ENCODE data around the gene RTN4R.
"Not testable (repeated sequence)": the region's sequence is repeated elsewhere in the genome, so short reads cannot be mapped to it uniquely, and the experiment has no call there.

The RTN4R gene

DNA sequence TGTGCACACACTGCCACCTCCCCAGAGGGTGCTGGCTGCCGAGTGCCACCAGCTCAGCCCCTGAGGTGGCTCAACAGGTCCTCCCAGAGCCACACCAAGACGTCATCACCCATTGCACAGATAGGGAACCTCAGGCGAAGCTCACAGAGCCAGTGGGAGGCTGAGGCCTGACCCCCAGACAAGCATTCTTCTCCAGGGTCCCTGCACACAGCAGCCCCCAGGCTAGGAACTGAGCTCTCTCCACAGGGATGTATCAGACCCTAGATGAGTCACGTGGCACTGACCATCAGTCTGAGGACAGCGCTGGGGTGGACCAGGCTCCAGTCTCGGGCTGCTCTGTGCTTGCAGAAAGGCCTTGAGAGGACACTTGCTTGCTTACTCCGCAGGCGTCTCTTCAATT, 1.6 kb upstream of the RTN4R start:
- not testable (repeated sequence) for DNase-seq

DNA sequence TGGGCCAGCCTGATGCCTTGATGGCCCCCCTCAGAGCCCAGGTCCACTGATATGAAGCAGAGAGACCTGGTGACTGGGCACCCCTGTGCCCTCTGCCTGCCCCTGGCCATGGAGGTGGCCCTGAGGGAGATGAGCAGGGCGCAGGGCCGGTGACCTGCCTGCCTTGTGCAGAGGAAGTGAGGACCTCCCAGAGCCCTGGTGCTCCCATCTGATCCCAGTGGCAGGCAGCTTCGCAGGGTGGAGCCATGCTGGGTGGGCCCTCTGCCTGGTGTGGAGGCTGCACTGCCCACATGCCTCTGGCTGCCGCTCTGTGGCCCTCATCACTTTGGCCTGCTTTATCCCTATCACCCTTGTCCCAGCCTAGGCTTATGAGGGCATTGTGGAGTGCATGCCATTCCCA, 1.1 kb upstream of the RTN4R start:
- not testable (repeated sequence) for DNase-seq

DNA sequence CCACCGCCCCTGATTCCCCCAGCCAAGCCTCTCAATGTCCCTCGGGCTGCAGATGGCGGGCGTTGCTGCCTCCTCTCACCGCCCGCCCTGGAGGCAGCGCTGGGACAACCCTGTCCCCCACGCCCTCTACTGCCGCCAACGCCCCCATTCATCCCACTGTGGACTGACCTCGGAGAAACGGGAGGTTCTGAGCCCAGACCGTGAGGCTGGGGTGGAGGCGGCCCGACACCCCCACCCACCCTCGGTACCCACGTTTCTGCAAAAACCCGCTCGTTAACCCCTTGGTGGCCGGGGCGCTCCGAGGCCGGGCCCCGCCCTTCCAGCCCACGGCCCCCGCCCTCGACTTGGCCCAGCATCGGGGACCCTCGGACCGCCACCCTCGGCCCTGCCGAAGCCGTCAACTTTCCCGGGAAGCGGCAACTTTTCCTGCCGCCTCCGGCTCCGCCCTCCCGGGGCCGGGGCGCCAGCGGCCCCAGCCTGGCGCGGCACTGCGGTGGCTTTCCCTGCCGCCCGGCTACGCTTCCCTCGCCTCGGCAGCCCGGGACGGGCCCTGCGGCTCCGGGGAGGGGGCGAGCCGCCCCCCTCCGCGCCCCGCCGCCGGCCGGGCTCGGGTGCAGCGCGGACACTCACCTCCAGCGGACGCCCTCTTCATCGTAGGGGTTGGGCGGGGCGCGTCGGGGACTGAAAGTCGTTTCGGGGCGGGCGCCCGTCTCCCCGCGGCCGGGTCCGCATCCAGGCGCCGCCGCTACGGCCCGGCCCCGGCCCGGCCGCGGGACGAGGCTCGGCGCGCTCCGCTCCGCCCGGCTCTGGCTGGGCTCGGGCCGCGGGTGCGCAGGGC, 458 bp downstream of the RTN4R start:
- DNase-seq, result no peak

DNA sequence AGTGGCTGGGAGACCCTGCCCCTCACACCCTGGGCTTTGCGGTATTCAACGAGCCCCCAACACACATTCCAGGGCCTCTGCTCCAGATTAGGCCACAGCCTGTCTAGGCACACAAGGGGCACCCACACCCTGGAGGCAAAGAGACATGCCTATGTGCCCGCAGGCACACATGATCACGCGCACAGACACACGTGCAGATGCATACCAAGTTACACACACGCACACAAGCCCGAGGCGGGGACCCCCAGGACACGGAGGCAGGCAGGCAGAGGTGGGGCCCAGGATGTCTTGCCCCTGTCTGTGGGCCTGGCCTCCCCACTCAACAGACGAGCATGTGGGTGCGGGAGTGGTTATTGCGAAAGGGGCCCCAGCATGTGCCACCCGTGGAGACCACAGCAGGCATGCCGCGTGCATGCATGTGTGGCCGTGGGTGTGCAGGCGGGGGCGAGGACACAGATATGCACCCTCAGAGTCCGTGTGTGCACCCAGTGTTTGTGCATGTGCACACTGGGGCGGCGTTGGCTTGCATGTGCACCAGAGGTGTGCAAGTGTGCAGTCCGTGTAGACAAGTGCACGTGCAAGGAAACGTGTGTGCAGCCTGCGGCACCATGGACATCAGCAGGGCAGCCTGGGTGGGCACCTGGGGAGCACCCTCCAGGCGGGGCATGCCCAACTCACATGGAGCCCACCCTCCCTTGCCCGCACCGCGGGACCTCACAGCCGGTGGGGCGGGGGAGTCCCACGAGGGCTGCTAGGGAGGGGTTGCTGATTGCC, 1.3 kb downstream of the RTN4R start:
- DNase-seq, result not testable (repeated sequence)

DNA sequence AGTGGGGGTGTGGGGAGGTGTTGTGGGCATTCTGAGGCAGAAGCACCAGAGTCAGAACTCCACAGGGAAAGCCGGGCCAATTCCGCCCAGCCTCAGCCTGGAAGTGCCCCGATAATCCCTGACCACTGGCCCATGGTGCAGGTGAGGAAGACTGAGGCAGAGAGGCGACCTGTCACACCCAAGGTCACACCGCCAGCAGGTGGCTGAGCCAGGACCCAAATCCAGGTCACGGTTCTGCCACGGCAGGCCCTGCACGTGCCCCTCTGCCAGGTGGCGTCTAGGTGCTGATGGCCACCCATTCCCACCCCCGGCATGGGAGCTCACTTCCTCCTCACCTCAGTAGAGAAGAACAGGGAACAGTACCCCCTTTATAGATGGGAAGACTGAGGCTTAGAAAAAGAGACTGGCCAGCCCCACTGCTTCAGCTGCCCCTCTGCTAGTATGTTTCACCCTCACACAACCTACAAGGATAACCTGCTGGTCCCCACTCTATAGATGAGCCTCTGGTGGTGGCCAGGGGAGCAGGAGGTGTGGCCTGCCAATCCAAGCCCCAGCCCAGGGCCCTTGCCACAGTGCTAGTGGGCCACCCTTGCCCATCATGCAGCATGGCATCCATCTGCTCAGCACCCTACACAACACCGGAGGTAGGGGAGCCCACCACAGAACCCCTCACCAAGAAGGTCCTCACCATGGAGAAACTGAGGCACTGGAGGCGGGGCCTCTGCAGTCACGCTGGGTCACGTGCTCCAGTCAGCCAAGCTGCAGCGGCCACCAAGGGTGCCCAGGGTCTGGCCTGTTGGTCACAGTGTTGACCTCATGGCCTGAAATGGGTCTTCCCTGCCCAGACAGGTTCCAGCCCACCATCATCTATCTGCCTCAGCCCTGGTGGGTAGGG, 2.1 kb downstream of the RTN4R start:
- DNase-seq, result not testable (repeated sequence)

DNA sequence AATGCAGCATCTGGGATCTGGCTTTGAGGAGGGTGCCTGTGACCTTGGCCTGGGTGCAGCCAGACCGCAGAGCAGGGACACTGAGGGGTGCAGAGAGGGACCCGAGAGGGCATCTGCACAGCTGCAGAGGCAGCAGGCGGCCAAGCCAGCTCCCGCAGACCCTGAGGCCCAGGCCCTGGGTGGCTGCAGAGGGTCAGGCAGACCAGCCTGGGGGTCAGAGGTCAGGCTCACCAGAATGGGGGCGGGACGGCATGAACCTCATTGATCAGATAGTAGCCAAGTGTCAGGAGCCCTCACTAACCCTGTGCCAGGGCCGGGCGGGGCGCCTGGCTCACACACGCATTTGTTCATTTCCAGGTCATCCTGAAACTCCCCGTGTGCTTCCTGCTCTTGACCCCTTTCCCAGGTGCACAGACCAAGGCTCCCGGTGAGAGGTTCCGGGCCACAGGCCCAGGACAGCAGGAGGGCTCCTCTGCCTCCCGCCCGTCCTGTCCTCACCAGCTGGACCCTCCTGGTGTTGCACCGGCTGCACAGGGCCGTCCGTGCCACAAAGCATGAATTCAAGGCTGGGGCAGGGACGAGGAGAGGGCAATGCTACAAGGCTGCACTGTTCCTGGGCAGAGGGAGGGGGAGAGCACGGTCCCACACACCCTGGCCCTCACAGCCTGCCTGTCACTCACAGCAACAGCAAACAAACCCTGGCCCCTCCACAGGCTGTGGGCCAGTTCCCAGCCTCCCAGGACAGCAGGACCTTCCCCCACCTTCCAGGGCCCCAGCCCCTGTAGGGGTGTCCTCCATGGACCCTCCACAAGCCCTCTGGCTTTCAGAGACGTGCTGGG, 3.3 kb downstream of the RTN4R start:
- DNase-seq, result no peak

DNA sequence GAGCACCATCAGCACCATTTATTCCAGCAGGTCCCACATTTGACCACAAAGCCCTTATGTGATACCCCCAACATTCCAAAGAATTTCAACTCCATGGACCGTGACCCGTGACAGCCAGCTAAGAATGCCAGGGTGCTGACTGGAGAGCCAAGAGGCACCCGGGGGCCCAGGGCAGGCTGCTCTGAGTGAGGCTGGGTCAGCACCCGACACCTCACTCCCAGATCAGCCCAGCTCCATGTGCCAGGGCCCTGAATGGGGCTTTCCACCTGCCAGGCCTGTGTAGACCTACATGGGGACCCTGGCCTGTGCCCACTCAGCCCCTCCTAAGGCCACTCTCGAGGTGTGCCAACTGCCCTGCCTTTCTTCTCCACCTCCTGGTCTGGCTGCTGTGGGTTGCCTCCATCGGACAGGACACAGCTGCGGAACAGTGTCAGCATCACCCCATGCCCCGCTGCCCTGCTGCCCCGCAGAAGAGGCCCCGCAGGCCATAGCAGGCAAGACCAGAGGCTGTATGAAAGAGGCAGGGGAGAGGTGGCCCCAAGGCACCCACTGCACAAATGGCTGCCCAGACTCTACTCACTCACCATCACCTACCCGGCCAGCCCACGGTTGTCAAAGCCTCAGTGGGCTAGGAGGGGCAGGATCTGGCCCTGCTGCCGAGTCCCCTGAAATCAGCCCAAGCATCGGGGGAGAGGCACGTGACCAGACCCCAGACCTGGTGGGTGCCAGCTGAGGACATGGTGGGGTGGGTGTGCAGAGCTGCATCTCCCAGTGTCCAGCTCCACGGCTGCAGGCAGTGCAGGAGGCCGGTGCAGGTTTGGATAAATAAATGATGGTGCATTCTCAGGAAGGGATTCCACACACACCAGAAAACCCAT, 4.5 kb downstream of the RTN4R start:
- not testable (repeated sequence) for DNase-seq

DNA sequence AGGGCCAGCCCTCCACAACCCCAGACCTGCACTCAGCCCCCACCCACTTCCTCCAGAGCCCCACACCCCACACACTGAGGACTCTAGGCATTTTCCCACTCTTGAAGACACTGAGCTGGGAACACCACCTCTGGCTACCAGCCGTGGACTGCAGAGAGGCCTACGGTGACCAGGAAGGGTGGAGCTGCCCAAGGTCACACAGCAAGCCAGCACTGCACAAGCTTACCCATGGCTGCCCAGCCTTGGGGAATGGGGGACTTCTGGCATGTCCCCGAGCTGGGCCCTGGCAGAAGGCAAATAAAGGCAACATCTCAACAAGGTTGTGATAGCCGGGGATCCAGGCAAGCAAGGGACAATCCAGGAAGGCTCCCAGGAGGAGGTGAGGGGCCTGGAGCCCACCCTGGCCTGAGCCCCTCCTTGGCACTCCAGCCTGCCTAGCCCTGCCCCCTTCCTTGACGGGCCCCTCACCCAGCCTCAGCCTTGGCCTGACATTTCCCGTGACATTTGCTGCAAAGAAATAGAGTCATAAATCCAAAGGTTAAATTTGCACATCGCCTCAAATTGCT, 5.5 kb downstream of the RTN4R start:
- no peak for DNase-seq

DNA sequence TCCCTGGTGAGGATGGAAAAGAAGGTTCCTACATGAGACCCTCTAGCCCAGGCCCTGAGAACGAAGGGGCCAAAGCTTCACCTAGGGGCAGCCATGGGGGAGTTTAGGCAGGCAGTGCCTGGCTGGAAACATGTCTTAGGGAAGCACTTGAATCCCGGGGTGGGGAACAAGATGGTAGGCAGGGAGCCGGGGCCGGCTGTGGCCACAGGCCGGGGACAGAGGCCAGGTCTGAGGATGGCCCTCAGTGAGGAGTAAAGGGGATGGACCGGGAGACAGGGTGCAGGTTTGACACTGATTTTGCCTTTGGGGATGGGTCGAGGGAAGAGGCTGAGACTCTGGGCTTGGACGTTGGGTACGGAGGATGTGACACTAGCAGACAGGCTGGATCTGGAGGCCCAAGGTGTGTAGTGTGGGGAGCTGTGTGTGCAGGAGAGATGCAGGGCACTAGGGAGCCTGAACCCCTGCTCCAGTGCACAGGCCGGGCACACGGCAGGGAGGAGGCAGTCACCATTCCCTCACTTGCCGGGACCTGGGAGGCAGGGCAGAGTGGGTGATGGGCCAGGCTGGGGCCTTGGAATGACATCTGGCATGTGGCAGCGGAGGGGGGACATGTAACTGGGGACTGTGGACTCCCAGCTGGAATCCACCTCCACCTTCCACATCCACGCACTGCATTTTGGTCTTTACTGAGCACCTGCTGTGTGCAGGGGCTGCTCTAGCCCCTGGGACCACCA, 6.1 kb downstream of the RTN4R start:
- DNase-seq, result no peak

DNA sequence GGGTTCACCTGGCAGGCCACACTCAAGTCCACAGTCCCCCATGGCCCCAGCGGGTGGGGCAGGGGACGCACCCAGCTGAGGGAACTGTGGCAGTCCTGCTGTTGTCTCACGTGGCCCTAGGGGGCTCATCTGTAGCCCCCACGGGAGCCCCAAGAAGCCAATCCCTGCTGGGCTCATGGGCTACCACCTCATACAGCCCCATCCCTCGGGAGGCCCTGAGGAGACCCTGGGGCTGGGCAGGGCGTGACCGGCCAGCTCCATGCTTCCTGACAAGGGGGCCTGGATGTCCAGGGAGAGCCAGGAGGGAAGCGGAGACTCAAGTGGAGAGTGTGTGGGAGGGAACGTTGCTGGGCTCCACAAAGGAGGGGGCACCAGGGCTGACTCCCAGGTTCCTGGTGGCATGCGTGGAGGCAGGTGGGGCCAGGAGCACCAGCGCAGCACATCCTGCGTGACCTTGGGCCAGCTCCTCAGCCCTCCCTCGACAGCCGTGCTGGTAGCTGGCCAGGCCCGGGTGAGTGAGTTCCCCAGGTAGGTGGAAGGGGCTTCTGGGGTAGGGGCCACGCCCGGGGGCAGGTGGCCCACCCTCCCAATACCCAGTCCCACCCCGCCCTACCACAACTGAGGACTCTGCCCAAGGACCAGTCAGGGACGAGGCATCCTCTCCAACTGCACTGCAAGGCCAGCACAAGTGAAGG, 7.9 kb downstream of the RTN4R start:
- no peak for DNase-seq

DNA sequence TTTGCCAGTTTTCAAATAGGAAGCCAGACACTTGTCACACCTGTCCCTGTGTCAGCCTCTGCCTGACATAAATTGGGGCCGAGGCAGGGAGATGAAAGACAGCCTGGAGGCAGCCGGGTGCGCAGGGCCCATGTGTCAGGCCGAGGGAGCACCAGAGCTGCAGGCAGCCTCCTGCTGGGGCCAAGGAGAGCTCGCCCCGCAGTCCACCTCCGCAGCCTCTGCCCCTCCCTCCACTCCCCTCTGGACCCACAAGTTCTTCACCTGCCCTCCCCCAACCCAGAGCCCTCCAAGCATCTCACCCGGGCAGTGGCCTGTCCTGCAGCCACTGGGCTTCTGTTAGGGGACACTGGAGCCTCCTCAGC, 8.8 kb downstream of the RTN4R start:
- DNase-seq, result no peak

DNA sequence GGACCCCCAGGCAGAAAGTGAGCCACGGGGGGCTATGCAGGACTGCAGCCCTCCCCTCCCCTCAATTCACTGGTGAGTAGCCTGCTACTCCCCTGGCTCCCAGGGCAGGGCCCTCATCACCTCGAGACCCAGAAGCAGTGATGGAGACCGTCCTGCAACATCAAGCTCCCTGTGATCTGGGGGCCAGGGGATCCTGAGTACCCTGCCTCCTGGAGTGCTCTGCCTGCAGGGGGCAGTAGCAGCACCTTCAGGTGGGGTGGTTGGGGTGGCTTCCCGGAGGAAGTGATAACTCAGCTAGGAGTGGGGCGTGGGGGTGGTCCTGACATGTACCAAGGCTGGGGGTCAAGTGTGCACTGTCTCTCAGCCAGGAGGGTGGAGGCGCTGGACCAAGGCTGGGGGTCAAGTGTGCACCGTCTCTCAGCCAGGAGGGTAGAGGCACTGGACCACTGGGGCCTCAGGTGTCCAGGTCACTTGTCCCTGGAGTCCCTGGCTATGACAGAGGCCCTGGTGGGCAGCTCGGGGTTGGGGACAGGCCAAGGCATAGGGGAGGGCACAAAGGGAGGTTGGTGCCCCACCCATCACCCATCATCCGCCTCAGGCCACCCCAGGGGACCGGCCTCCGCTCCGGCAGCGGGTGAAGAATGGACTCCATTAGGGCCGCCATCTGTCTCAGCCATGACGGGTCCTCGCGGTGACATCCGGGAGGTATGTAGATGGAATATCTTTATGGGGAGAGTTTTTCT, 9.4 kb downstream of the RTN4R start:
- DNase-seq, result no peak

DNA sequence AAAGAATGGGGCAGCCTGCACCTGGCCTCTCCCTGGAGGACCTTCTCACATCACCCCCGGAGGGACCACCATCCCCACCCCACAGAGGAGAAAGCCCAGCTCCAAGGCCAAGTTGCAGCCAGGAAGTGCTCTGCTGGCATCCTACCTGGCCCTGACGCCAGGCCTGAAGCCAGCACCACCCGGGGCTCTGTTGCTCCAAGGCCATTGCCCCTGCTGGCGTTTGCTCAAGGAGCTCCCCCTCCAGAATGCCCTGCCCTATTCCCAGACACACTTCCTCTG, 10.2 kb downstream of the RTN4R start:
- no peak for DNase-seq

DNA sequence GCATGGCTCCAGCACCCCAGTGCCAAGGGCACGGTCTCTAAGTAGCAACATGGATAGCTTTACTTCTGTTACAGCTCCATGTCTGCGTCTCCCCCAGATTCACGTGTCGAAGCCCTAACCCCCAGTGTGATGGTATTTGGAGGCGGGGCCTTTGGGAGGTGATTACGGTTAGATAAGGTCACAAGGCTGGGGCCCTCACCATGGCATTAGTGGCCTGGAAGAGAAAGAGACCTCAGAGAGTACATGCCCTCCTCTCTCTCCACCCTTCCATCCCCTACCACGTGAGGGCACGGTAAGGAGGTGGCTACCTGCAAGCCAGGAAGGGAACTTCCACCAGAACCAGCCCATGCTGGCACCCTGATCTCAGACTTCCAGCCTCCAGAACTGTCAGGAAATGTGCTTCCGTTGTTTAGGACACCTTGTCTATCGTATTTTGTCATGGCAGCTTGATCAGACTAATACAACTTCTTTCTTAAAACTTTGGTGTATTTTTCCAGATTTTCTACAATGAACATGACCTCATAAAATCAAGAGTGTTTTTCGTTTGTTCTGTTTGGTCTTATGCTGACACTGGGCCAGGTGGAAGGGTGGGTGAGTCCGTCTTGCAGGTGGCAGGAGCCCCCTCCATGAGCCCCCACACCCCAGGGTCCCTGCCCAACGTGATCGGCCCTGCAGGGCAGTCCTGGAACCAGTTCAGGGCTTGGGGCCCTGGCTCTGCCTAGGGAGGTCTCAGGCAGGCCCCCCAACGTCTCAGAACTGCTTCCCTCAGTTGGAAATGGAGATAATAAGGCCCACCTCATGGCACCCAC, 10.7 kb downstream of the RTN4R start:
- no peak for DNase-seq

DNA sequence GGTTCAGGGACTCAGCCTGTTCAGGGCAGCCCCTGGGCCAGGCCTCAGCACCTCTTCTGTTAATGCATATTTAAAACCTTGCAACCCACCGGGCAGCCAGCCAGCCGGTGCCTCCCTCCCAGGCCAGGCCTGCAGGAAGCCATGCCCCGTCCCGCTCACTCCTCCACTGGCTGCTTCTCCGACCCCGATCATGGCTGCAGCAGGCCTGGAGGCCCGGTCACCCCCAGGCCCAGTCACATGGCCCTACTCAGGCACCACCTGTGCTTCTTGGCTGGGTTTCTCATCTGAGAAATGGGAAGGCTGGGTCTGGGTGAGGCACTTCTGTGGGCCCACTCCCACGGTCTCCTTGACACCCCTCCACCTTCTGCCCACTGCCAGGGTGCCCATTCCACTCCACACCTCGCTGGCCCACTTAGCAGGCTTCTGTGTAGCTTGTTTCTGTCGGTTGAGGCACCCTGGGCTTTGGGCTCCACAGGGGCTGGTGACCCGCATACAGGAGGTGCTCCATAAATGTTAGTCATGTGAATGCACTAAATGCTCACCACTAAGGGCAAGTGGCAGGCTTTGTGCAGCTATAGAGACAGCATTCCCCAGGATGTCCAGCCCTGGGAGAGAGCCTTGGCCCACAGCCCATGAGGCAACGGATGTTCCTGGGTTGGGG, 11.4 kb downstream of the RTN4R start:
- DNase-seq, result no peak

DNA sequence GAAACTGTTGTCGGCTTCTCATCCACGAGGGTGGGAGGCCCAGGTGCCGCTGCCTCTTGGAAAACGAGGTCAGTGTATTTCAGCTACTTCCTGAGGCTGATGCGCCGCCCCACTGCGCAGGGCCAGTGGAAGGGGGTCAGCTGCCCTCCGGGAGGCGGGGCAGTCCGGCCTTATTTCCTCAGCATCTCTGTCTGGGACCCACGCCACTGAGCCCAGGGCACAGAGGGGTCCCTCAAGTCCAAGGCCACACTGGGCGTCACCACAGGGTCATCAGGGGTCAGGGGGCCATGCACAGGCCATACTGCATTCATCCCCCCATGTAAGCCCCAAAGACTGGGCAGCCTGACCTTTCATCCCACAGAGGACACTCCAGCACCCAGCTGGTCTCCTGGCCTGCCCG, 12.1 kb downstream of the RTN4R start:
- no peak for DNase-seq
